Heart right ventricle (tissue), 16 donors: Measurements from ENCODE around the gene UCKL1. TPM values are rescaled to one million over a fixed set of nuclear protein-coding genes. Genes with fewer than 3 reads are reported as not detected.

Source experiments
- ATAC-seq, 8 donors: fragments of 200-7000 bp; cut with Tn5 transposase; one replicate each; pipeline ENCODE4 v1.9.1; 2020; ENCODE audit warnings: mild to moderate bottlenecking in 8 of 8, moderate library complexity in 8 of 8, moderate number of reproducible peaks in 1 of 8
- DNase-seq, 2 donors: peaks; one replicate each; pipeline ENCODE4 v3.0.0-alpha.2; 2020
- H3K27ac ChIP-seq, 10 donors: fragments of 200-600 bp; sonication (generic) in 2 of 10; one replicate each; pipeline versions ENCODE4 v1.5.0 to v1.8.0; 2020 to 2022; ENCODE audit warnings: mild to moderate bottlenecking in 3 of 10
- H3K27me3 ChIP-seq, 7 donors: fragments of 200-600 bp; one replicate each; pipeline ENCODE4 v1.8.0; 2021 to 2022; ENCODE audit warnings: mild to moderate bottlenecking in 2 of 7
- H3K36me3 ChIP-seq, 9 donors: fragments of 200-600 bp; sonication (generic) in 1 of 9; one replicate each; pipeline versions ENCODE4 v1.5.0 to v1.8.0; 2020 to 2022; ENCODE audit warnings: mild to moderate bottlenecking in 2 of 9
- H3K4me1 ChIP-seq, 9 donors: fragments of 200-600 bp; sonication (generic) in 1 of 9; one replicate each; pipeline versions ENCODE4 v1.5.0 to v1.8.0; 2020 to 2022; ENCODE audit warnings: mild to moderate bottlenecking in 4 of 9
- H3K4me3 ChIP-seq, 10 donors: fragments of 200-600 bp; sonication (generic) in 2 of 10; one replicate each; pipeline versions ENCODE4 v1.5.0 to v1.8.0; 2020 to 2022; ENCODE audit warnings: mild to moderate bottlenecking in 7 of 10, moderate library complexity in 2 of 10
- H3K9me3 ChIP-seq, 11 donors: fragments of 200-600 bp in 10 of 11; sonication (generic) in 2 of 11; one replicate each; pipeline versions ENCODE4 v1.5.0 to v1.8.0; 2013 to 2022; ENCODE audit warnings: mild to moderate bottlenecking in 2 of 11, control low read depth in 1 of 11, moderate library complexity in 1 of 11
- WGBS, 2 donors: extraction: QIAGEN DNeasy Blood & Tissue Kit; methylation state at CpG; one replicate each; pipeline ENCODE4 v1.1.7; 2013; ENCODE audit warnings: inconsistent platforms in 1 of 2; 5-methylcytosine and 5-hydroxymethylcytosine counted together
- intact Hi-C, 10 donors: fragments of 100-400 bp; cut with DNase I; formaldehyde crosslinking; loops; one replicate each; pipeline versions ENCODE4 v1.11.1 to v1.14.2; 2022
- polyA plus RNA-seq, 2 donors: library from polyadenylated mRNA; stranded (reverse); fragments of 200-250 nt; gene quantifications; one replicate each; pipeline ENCODE4 v1.2.3, GENCODE V29; 2013
- total RNA-seq, 10 donors: library from RNA; stranded (reverse); fragmentation: NEBNext Ultra II Directional in 3 of 10; extraction: Animal tissue kit (Norgen Biotek cat#: 25700) in 3 of 10; gene quantifications; one replicate each; pipeline versions ENCODE4 v1.2.1 to v1.2.4, GENCODE V29; 2021 to 2023
- TF ChIP-seq, protein P1 (sequence below), 9 donors: fragments of 200-600 bp; sonication (generic) in 2 of 9; IDR thresholded peaks; one replicate each; pipeline versions ENCODE4 v1.5.0 to v1.8.0; 2021 to 2022; ENCODE audit warnings: antibody characterized with exemption in 9 of 9, mild to moderate bottlenecking in 5 of 9, moderate library complexity in 1 of 9
- donor health status: Arrhythmogenic right ventricular cardiomyopathy.
- donor health status: ischemic (EF 13 %, LVEDD 7.1; RV severe dilation, severe dysfunction).
- donor health status: healthy with polysubstance abuse.
- donor health status: DM: no; HTN: yes; CAD: no.
- donor health status: DM: no; HTN: no; CAD: no.
- donor health status: ischemic (EF 25% LVEDD 6.9; RV normal size, moderate dysfunction).
- donor health status: ischemic (EF 25% LVEDD 5.7; RV mildly dilated, moderate dysfunction).
- donor health status: healthy.
- donor health status: DM: yes; HTN: yes; CAD: no.
- donor health status: Ischemic cardiomyopathy.
- donor health status: ischemic (EF 35%, LVEDD 5.7; RV mildly dilated, moderate dysfunction).
- donor health status: nonischemic (EF 11% LVEDD 7.7; RV severe dilation, severe dysfunction).
- donor health status: DM: yes; HTN: yes; CAD: no.
- donor health status: PGD.
- donor health status: ischemic (EF 29% LVEDD 5.4; RV normal size, mild dysfunction).
- donor health status: nonischemic (EF 23%, LVEDD 6.1; RV moderate dilation, normal function).

The UCKL1 gene
- total and polyA plus RNA-seq, 12 donors = 27.3 to 130 (median 40.3) TPM

DNA sequence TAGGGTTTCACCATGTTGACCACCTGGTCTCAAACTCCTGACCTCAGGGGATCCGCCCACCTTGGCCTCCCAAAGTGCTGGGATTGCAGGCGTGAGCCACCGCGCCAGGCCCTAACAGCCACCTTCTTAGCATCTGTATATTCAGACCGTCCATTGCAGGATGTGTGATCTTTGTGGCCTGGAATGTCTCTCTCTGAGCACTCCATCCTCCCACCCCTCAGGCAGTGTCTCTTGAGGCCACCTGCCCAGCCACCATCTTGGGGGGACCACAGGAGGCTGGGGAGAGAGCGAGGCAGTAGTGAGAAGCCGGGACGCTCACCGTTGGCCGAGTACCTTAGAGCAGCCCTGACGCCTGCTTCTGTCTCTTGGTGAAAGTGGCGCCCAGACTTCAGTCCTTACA, 42.4 kb downstream of the UCKL1 start:
- Histone ChIP-seq H3K9me3 (peaks cover 0 to 12% (median 5%) of the 10 kb centered on the region in 11 donors), H3K36me3 (peaks cover 0 to 15% (median 11%) of the 10 kb centered on the region in 9 donors), H3K27me3 (no peaks in the 10 kb centered on the region), H3K4me3 (no peak overlapping the region), H3K27ac (no peak overlapping the region), H3K4me1 (peaks cover 0 to 44% (median 25%) of the 10 kb centered on the region in 9 donors)
- TF ChIP-seq, protein P1, sequence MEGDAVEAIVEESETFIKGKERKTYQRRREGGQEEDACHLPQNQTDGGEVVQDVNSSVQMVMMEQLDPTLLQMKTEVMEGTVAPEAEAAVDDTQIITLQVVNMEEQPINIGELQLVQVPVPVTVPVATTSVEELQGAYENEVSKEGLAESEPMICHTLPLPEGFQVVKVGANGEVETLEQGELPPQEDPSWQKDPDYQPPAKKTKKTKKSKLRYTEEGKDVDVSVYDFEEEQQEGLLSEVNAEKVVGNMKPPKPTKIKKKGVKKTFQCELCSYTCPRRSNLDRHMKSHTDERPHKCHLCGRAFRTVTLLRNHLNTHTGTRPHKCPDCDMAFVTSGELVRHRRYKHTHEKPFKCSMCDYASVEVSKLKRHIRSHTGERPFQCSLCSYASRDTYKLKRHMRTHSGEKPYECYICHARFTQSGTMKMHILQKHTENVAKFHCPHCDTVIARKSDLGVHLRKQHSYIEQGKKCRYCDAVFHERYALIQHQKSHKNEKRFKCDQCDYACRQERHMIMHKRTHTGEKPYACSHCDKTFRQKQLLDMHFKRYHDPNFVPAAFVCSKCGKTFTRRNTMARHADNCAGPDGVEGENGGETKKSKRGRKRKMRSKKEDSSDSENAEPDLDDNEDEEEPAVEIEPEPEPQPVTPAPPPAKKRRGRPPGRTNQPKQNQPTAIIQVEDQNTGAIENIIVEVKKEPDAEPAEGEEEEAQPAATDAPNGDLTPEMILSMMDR (IDR thresholded peaks at IDR 0.05) = no peak
- ATAC-seq = no peak
- WGBS, 2 donors = 96% methylated on average over 12 of the region's 12 CpGs
- intact Hi-C loops = loop anchor here in 2 of 10 donors (5.0 kb wide), 1 partner anchor 59 kb away; no protein-coding TSS in a partner anchor
- DNase-seq = no peak

DNA sequence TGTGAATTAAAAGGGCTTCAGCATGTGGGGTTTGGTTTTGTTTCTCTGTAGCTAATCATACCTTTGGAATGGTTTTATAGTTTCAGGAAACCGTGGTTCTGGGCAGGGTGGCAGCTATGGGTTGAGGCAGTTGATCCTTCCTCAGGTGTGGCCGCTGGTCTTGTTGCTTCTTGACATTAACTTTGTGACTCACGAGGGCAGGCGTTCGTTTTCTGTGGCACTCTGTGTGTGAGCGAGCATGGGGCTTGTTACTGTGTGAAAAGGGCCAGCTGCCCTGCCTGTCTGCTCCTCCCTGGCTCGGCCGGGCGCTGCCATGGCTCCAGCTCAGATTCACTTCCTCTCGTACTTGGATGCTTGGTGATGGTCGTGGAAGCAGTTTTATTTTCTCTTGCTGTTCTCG, 45.0 kb downstream of the UCKL1 start:
- Histone ChIP-seq H3K27ac (no peak overlapping the region), H3K27me3 (no peaks in the 10 kb centered on the region), H3K9me3 (peaks cover 0 to 4% (median 0%) of the 10 kb centered on the region in 11 donors), H3K4me3 (no peak overlapping the region), H3K36me3 (peaks cover 0 to 7% (median 0%) of the 10 kb centered on the region in 9 donors), H3K4me1 (peaks cover 0 to 67% (median 50%) of the 10 kb centered on the region in 9 donors)
- WGBS, 2 donors = 45 to 63% methylated on average over 12 of the region's 12 CpGs
- TF ChIP-seq, protein P1 (IDR thresholded peaks at IDR 0.05) = no peak
- DNase-seq (no peak), ATAC-seq (peak in 3 of 8 donors; percentile 29 to 32 (median 30))
- intact Hi-C loops = loop anchor here in 2 of 10 donors (5.0 kb wide), 1 partner anchor 61 kb away; no protein-coding TSS in a partner anchor

DNA sequence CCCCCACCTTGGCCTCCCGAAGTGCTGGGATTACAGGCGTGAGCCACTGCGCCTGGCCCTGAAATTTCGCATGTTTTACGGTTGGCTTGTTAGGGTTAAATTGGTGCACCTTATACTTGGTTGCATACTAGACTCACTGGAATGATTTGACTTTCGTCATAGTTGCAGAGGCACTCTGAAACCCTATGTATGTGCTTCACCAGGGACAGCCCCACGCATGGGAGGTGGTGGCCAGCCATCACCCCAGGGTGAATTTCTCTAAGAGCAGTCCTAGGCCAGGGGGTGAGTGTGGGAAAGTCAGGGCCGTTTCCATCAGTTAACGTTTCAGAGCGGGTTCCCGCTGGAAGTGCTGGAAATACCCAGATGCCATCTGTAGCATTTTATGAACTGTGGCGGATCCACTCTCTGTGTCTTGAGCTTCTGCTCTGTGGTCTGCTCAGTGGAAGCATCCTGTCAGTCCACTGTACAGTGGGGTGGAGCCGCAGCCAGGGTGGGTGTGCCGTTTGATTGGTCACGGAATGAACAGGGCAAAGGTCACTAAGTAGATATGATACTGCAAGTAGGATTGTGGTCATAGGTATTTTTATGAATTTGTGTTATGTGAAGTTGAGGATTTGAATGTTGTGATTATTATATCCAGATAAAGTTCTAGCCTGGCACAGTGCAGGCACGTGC, 48.1 kb downstream of the UCKL1 start:
- Histone ChIP-seq H3K4me3 (no peak overlapping the region), H3K36me3 (peaks cover 0 to 12% (median 0%) of the 10 kb centered on the region in 9 donors), H3K9me3 (no peaks in the 10 kb centered on the region), H3K27ac (no peak overlapping the region), H3K4me1 (peaks cover 0 to 80% (median 49%) of the 10 kb centered on the region in 9 donors), H3K27me3 (no peaks in the 10 kb centered on the region)
- ATAC-seq = no peak
- 72 to 76% methylated on average over 16 of the region's 16 CpGs for WGBS, 2 donors
- TF ChIP-seq, protein P1 (IDR thresholded peaks at IDR 0.05) = no peak
- intact Hi-C loops = loop anchor here in 6 of 10 donors (2.0 to 10.0 kb wide), 3 partner anchors 64 to 67 kb away; partner anchors contain the start of gene SAMD10 (in 2 of the 6)
- DNase-seq = no peak

DNA sequence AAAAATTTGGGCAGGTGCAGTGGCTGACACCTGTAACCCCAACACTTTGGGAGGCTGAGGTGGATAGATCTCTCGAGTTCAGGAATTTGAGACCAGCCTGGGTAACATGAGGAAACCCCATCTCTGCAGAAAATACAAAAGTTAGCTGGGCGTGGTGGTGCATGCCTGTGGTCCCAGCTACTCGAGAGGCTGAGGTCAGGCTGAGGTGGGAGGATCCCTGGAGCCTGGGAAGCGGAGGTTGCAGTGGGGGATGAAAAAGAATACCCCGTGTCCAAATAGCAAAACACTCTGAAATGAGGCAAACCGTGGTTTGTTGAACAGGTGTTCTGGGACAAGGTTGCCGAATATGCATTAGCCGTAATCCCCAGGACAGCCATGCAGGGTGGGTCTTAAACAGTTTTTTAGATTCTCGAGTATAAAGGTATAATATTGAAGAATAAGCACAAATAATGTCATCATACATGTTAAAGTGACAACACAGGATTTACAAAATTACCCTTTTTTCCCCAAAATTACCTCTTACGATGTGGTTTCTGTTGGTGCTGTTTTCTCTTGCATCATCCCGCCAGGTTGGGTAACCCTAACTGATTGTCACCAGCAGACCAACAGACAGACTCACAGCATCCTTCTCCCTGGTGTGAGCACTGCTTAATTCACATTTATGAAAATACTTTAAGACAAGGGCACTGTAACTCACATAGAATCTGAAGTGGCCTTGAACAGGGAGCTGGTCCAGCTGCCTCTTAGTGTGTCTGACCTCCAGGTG, 52.2 kb downstream of the UCKL1 start:
- DNase-seq = no peak
- TF ChIP-seq, protein P1 (IDR thresholded peaks at IDR 0.05) = no peak
- intact Hi-C loops = loop anchor here in 2 of 10 donors (10.0 kb wide), 1 partner anchor 71 kb away; the partner anchor contains the start of gene SAMD10 (in 2 of the 2)

More for the DNA sequence above, 52.2 kb downstream of the UCKL1 start:
- H3K27ac ChIP-seq = peak overlapping the region in 1 of 10 donors; percentile 60
- WGBS, 2 donors = 88 to 90% methylated on average over 11 of the region's 11 CpGs
- no peak overlapping the region for H3K4me3 ChIP-seq
- H3K36me3 ChIP-seq = peaks cover 0 to 25% (median 0%) of the 10 kb centered on the region in 9 donors
- H3K4me1 ChIP-seq = peaks cover 0 to 78% (median 37%) of the 10 kb centered on the region in 9 donors
- H3K27me3 ChIP-seq = no peaks in the 10 kb centered on the region
- no peak for ATAC-seq
- H3K9me3 ChIP-seq = no peaks in the 10 kb centered on the region
